GM04503 (cell line): ENCODE data around the gene HMG20A.
A peak's percentile ranks its signal among the peaks of the same experiment; 100 is the strongest.
"Not testable (repeated sequence)": the region's sequence is repeated elsewhere in the genome, so short reads cannot be mapped to it uniquely, and the experiment has no call there.

Experiments
- DNase-seq: peaks from one replicate; pipeline ENCODE4 v3.0.0-alpha.2; 2012; ENCODE audit warnings: low read depth

HMG20A gene

DNA sequence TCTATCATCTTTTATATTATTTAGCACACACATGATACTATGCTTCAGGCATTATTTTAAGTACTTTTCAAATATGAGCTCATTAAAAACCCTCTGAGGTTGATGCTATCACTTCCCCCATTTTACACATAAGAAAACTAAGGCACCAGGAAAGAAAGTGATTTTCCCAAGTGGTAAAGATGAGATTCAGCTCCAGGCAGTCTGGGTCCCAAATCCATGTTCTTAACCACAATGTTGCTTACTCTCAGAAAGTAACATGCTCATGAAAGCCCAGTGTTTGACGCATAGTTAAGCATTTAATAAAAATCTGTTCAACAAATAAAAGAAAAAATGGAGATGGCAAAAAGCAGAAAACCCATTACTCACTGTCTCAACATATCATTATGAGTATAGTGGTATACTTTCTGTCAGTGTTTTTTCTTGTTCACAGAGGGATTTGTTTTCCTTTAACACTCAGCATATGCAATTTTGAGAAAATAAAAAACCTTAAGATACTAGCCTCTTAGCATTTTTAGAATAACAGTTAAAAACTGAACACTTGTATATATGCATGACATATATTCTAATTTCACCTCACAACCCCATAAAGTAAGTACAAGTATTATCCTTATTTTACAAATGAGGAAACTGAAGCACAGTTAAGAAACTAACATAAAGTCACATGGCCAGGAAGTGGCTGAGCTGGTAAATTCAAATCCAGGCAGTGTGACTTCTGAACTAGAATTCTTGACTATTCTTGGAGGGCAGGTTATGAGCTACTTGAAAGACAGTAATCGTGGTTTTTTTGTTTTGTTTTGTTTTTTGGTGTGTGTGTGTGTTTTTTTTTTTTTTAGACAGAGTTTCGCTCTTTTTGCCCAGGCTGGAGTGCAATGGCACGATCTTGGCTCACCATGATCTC, 11.2 kb upstream of the HMG20A start:
- no peak for DNase-seq

DNA sequence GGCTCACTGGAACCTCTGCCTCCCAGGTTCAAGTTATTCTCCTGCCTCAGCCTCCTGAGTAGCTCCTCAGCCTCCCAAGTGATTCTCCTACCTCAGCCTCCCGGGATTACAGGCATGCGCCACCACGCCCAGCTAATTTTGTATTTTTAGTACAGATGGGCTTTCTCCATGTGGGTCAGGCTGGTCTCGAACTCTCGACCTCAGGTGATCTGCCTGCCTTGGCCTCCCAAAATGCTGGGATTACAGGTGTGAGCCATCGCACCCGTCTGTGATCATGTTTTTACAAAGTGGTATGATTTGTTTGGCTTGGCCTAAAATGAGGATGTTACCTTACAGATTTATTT, 10.6 kb upstream of the HMG20A start:
- DNase-seq = not testable (repeated sequence)

GRCh38 chr15:77410701-77411618, 9.7 kb upstream of the HMG20A start:
- no peak for DNase-seq

GRCh38 chr15:77411619-77411976, 9.1 kb upstream of the HMG20A start:
- no peak for DNase-seq

DNA sequence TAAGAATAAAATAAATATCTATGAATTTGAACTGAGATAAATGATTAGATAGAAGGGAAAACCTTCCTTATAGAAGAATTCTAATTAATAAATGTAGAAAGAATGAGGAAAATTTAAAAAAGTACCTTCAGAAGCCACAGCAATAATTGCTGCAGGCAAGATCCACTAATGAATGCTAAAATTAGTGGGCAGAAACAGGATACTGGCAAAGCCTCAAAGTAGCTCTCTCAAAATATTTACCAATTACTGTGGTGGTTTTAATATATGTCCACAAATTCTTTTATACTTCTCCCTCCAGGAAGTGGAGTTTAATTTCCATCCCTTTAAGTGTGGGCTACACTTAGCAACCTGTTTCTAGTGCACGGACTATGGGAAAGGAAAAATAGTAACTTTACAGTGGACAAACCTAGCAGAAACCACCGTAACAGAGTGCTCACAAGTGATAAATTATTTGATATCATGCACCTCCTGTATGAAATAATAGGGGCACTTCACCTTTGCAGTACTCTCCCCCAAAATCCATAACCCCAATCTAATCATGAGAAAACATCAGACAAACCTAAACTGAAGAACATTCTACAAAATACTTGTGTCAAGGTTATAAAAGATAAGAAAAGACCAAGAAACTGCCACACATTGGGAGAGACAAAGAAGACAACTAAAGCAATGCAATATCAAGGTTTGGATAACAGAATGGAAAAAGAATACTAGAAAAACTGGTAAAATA, 7.6 kb upstream of the HMG20A start:
- DNase-seq = no peak

GRCh38 chr15:77413699-77414349, 6.9 kb upstream of the HMG20A start:
- no peak for DNase-seq

DNA sequence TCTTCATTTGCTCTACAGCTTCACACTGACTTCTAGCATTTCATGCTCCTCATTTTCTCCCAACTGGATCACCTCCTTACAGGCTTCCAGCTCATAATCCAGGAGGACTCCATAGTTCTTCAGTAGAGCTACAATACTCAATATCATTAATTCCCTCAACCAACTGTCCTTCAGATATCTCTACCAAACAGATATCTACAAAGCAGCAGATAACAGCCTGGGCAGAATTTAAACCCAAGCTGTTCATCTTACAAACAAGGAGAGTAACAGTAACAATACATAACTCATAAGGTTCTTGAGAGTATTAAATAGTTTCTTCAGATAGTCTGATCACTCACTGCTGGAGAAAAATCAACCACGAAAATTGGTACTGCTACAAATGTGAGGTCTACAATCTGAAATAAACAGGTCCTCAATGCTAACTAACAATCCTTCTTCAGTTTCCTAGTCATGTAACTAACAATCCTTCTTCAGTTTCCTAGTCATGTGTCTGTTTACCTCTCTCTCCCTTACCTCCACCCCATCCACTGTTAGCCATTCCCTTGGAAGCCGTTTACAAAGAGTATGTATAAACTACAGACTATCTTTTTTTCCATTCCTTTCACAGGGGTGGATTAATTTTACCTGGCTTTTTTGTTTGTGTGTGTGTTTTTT, 5.8 kb upstream of the HMG20A start:
- DNase-seq = no peak

DNA sequence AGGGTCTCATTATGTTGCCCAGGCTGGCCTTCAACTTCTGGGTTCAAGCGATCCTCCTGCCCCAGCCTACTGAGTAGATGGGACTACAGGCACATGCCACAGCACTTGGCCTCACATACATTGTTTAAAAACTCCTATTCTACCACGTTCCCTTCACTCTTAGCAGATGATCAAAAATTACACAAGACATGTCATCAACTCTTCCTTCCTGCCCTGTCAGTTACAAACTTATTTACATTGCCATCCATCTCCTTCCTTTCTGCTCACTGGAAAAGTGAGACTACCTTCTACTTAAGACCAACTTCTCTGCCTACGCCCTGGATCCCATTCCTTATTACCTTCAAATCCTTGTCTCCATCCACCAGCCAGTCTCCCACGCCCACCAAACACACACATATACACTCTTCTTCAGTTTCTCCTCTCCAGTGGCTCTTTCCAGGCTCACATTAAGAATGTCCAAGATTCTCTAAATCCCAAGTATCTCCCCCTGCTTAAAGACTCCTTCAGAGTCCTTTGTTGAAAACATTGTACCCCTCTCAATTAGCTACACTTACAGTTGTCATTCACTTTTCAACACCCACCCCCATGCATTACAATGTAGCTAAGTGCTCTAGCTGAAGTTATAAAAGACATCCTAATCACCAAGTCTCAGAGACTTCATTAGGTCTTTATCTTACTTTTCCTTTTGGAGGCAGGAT, 5.1 kb upstream of the HMG20A start:
- no peak for DNase-seq

DNA sequence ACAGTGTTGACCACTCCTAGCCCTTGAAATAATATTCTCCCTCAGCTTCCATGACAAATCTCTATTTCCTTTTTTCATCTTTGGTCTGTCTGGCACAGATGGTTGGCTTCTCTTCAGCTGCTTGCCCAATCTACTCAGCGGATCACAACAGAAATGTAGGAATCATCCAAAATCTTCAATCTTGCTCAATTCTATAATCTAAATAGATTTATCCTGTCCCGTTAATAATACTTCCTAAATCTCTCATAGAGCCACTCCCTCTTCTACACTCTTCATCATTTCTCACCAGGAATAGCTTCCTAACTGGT, 4.6 kb upstream of the HMG20A start:
- DNase-seq = peak; percentile 64

DNA sequence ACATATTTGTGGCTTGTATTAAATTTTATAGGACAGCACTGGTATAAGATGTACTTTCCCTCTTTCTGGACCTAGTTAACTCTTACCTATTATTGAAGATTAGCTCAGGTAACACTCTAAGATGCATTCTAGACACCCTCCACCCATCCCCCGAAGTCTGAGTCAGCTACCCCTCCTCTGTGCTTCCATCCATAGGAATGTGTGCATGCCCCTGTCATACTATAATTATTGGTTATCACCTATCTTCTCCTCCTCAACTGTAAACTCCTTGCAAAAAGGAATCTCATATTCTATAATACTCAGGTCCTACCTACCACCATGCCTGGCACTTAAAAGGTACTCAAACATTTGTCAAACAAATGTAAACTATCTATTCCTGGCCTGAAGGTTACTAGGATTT, 3.7 kb upstream of the HMG20A start:
- DNase-seq = no peak

DNA sequence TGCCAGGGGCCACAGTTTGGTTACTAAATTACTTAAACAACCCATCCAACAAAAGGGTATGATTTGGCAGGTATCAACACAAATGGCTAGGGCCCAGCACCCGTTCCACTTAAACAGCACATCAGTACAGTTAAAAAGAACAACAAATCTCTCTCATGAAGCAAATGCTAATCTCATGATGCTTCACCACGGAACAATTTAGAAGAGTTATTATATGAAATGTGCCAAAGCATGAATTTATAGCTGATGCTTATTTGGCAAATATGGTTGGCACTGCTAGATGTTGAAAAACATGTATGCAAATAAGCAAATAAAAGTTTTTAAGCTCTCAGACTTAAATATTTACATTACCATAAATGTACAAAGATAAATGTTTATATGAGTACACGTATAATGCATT, 3.1 kb upstream of the HMG20A start:
- no peak for DNase-seq

- DNase-seq = no peak
Measured at GRCh38 chr15:77418391-77418965, 2.2 kb upstream of the HMG20A start.

- no peak for DNase-seq
Measured at GRCh38 chr15:77418966-77419835, 1.5 kb upstream of the HMG20A start.

- DNase-seq = peak; percentile 88
Measured at GRCh38 chr15:77419836-77420609, 665 bp upstream of the HMG20A start, which contains the start of gene PEAK1. Gene PEAK1, minus strand, starts transcription at chr15:77420104. Its CDS starts 238,178 bp downstream, at chr15:77181926.

DNA sequence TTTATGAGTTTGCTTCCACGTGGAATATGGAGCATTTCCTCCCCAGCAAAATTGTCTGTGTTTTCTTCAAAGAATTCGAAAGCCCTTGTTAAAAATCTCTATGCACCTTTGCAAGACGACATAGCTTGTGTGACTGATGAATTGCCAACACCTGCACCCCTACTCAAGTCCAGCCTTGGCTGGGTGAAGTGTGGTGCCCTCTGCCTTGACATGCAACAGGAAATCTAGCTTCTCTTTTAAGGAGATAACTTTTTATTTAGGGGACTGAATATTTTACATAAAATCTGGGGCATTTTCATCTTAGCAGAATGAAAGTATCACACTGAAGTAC, 647 bp downstream of the HMG20A start:
- no peak for DNase-seq

GRCh38 chr15:77425104-77425503, 4.4 kb downstream of the HMG20A start:
- DNase-seq = no peak

GRCh38 chr15:77426377-77426776, 5.7 kb downstream of the HMG20A start:
- DNase-seq = no peak

- DNase-seq = no peak
Measured at GRCh38 chr15:77426871-77427270, 6.2 kb downstream of the HMG20A start.

- no peak for DNase-seq
Measured at GRCh38 chr15:77430213-77430612, 9.5 kb downstream of the HMG20A start.
